ENCODE results near the gene BCAR3.

The BCAR3 gene

DNA sequence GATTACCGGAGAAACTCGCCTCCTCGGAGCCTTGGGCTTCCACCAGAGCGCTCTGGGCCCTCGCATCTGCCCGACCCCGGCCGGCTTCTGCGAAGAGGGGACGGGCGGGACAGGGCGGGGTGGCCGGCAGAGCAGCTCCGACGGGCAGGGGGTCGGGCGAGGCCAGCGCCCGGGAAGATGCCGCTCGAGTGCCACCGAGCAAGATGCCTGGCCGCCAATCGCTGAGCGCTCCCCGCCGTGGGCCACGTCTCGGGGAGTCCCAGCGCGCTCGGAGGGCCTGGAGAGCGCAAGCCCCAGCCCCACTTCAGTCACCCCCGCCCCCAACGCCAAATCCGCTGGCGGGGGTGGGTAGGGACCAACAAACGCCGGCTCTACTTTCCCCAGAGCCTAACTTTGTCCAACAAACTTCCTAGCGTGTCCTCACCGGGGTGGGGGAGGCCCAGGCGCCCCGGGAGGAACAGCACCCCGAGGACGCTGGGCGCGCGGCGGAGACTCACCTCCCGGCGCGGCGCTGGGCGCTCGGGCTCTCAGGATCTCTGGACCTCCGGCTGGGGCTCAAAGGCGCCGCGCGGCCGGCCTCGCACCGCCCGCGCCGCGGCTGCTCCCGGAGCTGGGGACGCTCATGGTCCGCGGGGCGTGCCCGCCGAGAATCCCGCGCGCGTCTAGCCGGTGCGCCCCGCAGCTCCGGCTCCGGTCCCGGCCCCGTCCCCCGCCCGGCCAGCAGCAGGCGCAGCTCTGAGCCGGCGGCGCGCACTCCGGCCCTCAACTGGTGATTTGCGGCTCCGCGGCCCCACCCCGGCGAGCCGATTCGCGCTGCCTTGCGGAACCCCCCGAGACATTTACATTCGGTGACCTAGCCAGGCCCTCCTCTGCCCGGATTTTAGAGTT is at the start of gene BCAR3:
Gene BCAR3 (minus strand): TSS at position 737 of the 888 bp plus-strand sequence. CDS start 6,907 bp downstream, outside the sequence.
- DNase-seq = peak; percentile 4 to 37

DNA sequence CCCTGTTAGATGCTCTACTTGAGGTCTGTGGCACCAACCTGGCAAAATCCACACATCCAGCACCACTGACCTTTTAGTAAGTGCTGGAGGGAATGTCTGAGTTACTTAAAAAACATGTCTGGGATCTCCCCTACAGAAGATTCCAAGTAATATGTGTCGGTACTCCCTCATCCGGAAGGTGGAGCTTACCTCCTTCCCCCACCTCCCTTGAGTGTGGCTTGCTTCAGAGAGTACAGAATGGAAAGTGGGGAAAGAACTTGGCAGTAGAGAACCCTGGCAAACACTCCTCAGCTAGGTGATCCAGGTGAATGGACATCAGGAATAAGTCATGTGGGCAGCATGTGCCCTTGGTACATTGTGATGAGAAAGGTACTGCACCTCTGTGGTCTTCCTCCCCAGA is 49.0 kb upstream of the BCAR3 start:
- DNase-seq = no peak

DNA sequence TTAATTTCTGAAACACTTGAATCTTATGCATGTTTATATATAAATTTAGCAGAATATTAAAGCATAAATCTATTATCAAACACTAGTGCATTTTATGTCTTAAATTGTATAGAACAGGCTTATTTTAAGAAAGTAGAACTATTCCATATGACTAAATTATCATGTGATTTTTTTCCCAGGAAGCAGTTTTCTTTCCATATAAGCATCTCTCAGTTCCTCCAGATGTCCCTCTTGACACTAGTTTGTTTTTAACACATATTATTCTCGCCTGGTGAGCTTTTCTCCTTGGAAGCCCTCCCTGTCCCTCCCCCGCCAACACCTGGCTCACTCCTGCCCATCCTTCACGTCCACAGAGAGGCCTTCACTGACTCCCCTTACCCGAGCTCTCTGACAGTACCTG is 48.3 kb upstream of the BCAR3 start:
- no peak for DNase-seq

DNA sequence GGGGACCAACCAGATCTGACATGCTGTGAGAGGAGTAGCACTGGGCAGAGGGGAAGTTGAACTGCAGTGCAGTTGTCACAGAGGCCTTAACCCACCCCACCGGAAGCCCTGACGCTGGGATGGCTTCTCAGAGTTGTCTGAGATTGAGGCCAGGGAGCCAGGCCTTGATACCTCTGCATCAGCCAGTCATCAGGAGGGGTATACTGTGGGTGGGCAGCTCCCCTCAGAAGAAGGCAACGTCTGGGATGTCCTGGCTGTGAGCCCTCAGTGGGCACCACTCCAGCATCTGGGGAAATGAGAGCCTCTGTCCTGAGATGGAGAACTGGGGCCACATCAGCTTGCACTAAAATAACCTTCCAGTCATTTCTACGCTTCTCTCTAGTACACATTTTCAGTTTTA is 47.9 kb upstream of the BCAR3 start:
- DNase-seq = no peak

DNA sequence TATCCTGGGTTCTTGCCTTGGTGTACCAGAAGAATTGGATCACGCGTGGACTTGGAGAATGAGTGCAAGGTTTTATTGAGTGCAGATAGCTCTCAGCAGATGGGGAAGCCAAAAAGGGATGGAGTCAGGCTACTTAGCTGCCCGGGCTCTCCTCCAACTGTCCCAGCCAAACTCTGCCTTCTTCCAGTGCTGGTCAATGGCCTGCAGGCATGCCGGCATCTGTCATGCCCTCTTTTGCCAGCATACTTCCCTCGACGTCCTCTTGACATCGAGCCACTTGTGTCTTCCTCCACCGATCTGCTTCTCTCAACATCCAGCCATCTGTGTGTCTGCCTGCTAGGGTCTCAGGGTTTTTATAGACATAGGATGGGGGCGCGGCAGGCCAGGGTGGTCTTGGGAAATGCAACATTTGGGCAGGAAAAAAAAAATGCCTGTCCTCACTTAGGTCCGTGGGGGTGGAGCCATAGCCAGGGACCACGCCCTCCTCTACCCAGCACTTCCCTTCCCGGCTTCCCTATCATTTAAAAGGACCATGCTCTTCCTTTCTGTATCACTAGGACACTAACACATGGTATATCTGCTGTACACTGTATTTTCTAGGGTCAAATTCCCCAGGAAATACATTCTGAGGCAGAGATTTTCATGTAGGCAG is 47.0 kb upstream of the BCAR3 start:
- no peak for DNase-seq

DNA sequence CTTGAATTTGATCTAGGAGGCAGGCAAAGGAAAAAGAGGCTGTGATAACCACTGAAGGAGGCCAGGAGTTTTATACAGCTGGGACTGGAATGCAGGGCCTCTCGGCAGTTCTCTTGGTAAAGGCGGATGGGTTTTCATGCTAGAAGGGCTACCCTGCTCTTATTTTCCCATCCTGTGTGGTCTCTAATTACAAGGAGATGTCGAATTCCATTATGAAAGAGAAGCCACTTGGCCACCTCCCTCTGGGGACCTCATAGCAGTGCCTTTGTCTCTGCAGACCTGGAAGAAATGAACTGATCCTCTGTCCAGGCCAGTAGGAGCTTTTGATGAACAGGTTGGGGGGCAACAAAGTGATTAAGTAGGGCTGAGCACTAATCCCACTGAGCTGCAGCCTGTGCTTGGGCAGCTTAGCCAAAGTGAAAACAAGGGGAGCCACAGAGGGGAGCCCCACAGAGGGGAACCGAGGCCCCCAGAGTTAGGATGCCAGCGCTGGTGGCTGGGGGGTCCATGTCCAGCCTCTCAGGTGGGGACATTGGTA is 42.2 kb upstream of the BCAR3 start:
- no peak for DNase-seq

DNA sequence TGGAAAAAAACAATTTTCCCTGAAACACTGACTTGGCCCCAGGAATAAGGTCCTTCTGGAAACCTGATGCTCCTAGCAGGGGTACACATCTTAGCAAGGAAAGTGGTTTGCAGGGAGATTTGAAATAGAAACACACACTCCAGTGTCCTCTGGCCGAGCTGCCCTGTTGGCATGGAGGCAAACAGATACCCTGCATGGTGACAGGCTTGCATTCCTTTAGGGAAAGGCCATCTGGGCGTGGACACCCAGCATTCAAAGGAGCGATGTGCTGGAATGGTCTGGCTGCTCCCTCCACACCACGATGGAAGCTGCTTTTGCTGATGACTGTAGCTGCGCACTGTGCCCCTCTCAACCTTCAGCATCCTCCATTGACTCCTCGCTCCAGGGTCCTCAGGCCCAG is 41.5 kb upstream of the BCAR3 start:
- no peak for DNase-seq

DNA sequence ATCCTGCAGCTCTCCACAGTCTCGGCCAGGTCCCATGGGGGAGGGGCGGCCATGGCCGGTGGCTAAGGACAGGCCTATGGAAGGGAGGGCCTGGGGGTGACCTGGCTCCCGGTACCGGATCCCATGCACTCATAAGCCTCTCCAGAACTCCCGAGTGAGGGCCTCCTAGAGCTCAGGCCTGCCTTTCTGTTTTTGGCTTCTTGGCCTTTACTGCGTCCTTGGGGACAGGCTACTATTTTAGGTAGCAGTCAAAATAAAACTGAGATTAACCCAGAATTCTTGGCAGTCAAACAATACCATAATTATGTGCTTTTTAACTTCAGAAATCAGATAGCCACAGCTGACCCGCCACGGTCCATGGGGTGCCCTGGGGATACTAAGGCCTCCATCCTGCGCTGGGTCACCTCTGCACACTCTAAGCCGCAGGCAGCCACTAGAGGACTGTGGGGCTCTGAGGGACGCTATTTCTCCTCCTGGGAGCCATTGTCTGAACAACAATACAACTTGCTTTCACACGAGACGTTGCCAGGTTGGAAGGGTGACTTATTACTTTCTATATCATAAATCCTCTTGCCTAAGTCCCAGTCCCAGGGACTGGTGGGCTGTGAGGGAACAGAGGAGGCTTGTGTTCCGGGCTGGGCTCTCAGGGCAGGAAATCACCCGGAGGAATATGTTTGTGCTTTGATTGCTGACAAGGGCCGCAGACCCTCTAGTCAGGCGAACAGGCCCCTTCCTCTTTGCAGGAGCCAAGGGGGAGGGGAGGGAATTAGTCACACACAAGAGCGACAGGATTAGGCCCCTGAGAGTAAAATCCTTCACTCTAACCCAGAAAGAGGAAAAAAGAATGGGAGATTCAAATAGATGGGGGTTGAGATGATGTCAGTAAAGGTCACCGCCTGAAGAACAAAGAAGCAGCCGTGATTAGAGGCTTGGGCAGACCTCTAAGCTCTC is 40.7 kb upstream of the BCAR3 start:
- no peak for DNase-seq

DNA sequence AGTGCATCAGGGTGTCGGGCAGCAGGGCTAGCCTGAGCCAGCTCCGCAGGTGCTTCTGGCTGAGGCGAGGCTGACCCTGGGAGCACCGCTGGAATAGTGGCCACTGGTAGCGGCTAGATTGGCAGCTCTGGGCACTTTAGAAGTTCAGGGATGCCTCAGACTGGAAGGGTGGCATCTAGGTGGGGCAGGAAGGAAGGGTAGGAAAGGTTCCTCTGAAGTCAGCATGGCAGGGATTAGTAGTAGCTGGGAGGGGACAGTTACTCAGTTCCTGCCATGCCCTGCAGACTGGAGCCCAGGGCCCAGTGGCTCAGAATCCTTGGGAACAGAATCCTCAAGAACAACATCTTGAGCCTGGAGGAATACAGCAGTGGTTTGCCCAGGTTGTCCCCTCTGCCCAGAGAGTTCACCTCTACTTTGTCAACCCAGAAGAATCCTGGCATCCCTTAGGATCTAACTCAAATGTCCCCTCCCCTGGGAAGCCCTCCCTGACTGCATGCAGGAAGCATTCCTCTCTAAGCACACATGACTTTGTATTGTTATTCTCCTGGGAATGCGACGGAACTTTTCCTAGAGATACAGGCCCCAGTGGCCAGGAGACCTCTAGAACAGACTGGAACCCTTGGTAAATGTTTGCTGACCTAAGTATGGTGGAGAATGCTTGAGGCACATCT is 39.5 kb upstream of the BCAR3 start:
- DNase-seq = no peak

DNA sequence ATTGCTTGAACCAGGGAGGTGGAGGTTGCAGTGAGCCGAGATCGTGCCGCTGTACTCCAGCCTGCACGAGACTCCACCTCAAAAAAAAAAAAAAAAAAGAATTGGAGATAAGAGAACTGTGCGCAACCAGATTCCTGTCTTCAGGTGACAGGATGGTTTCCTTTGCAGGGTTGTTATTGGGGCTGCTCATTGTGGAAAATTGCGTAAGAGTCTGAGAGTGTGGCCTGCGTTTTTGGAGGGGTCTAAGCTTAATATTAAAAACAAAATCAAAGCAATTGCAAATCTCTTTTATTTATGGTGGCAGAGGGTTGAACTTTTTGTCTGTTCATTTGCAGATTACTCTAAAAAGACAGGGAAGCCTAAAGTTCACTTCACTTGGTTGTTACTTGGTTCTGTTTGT is 36.0 kb upstream of the BCAR3 start:
- no peak for DNase-seq

DNA sequence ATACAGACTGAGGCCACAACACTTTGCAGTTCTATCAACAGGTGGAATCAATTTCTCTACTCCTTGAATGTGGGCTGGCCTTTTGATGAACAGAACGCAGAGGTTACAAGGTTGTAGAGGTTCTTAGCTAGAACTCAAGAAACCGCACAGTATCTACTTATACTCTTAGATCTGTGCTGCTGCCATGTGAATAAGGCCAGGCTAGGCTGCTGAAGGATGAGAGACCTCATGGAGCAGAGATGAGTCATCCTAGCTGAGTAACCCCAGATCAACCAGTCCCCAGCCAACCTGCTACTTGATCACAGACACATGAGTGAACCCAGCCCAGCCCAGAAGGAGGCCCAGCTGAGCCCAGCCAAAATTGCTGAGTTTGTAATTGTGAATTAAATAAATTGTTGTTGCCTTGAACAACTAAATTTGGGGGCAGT is 35.3 kb upstream of the BCAR3 start:
- DNase-seq = no peak

DNA sequence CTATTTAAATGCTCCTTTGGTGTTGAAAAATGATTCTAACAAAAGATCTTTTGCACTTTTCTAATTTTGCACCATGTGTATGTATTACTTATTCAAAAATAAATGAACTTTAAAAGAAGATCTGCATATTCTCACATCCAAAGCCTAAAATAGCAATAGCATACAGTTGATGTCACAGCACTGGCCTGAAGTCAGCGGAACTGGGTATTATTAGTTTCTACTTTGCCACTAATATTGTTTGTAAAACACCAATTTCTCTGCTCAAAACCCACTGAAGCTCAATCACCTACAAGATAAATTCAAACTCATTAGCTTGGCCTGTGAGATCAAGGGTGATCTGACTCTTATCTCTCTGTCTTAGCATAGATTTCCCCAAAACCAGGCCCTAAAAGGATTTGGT is 34.5 kb upstream of the BCAR3 start:
- DNase-seq = no peak

DNA sequence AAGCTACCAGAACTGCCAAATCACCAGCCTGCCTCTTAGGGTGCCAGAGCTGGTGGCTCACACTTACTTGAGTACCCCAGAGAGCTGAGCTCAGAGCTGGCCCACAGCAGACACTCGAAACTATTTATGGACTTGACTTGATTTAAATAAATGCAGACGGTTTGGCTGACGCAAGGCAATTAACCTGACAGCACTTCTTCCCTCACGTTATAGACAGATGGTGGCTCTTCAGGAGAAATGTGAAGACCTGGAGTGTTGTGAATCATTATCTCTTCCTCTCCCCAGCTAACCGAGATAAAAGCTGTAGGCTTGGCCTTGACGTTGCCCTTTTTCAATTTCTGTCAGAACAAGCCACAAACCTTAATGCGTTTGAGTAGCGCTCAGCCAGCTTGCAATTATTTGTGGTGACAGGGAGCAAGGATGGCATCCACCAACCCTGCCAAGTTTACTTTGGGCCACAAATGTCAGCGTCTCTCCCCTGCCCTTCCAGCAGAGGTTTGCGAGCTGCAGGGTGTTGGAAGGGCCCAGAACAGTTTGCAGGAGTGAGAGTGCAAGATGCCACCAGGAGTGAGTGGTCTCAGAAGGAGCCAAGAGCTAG is 34.0 kb upstream of the BCAR3 start:
- DNase-seq = no peak

DNA sequence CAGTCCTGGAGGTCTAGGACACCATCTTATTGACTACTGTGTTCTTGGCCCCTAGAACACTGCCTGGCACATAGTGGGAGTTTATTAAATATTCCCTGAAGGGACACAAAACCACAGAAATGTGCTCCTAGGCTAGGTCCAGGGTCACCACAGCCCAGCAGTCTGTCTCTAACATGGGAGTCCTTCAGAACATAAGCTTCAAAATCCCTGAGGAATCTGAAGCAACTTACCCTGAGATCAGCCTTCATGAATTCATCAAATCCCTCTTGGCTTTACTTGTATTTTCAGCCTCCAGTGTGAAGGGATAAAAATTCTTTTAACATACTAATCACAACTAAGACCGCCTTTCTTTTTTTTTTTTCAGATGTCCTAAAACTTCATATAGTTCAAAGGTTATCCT is 32.7 kb upstream of the BCAR3 start:
- no peak for DNase-seq

DNA sequence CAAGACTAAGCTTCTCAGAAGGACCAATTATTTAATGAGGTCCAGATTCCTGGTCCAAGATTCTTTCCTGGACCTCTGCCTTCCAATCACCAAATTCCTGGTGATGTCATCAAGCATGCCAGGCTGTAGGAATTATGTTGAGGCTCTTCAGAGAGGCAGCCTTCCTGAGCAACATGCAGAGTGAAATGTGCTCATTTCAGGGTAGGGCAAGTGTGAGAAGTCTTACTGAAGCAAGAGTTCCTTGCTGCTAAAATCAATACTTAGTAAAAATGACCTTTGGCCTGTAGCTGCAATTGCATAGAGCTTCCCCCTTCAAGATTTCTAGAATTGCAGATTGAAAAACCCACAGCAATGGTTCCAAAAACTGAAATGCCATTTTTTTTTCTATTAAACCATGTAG is 31.7 kb upstream of the BCAR3 start:
- DNase-seq = no peak

DNA sequence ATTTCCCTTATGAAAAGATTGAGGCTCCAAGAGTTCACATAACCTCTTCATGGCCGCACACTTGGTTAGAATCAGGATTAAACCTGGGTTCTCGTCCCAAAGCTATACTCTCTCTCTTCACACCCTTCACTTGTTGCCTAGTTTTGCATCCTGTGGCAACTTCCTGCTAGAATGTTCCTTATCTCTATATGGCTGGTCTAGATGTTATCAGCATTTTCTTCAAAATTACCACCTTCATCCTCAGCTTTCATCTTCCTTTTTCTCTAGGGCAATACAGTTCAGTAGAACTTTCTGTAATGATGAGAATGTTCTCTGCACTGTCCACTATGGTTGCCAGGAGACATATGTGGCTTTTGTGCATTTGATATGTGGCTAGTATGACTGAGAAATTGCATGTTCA is 31.1 kb upstream of the BCAR3 start:
- DNase-seq = no peak

DNA sequence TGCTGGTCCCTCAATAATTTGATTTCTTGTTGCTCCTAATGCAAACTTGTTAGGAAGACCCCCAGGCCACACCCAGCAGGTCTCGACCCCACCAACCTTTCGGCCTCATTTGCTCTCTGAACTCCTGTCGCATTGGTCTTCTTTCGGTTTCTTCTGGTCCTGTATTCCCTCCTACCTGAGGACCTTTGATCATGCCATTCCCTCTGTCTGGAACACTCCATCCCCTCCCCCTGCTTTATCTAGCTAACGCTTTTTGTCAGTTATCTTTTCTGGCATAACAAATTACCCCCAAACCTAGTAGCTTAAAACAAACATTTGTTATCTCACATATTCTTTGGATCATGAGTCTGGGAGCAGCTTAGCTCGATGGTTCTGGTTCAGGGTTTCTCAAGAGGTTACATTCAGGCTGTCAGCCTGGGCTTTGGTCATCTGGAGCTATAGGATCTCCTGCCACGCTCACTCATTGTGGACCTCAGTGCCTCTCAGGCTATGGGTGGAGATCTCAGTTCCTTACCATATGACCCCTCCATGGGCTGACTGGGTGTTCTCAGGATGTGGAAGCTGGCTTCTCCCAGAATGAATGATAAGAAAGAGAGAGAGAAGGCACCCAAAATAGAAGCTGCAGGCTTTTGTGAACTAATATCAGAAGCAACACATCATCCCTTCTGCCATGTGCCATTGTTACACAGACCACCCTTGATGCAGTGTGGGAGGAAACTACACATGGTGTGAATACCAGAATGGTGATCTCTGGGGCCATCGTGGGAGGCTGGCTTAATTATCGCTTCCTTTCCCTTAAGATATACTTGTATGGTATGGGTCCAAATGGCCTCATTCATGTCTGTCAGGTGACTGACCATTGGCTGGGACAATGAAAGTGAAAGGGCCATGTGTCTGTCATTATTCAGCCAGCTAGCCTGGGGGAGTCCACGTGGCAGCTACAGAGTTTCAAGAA is 29.1 kb upstream of the BCAR3 start:
- DNase-seq = no peak

DNA sequence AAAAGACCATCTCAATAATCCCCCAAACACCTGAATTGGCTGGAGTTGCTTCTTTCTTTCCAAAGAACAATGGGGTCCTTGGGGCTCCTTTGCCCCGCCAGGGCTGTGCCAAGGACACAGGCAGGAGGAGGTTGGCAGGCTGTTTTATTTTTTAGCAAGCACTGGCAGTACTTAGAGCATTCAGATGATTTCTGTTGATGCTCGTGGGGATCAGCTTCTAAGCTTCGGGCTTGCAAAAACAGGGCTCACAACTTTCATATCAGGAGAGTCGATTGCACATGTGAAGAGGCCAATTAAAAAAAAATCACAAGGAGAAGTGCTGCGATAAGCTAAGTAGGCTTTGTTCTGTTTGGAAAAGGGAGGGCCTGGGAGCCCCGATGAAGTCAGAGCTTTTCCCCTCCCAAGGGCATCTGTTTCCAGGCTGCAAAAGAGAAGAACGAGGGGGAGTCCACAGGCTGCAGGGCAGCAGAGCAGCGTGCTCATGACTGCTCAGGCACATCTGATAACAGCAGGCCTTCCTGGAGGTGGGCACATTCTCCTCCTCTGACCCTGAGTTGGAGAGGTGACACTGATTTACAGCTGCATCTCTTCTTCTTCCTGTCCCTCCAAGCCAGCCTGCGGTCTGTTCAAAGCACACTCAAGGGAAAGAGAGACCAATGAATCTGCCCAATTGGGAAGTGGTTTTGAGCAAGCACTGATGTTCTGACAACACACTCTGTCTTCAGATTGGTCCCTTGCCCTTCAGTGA is 27.3 kb upstream of the BCAR3 start:
- peak in 1 of 2 donors; percentile 9 for DNase-seq

DNA sequence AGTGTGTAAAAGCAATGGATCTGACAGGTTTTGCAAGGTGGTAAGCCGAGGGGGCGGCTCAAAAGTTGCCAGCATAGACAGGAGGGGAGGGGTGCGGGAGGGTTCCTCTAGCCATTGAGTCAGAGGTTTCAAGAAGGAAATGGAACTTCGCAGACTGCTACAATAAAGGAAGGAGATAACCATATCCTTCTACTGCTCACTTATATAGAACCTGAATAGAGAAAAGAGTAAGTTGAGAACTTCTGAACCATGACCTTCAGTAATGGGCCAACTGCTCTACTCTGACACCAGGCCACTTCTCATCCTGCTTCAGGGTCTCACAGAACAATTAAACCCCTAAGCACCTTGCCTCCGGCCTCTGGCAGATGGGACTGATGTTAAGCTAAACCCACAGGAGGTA is 26.3 kb upstream of the BCAR3 start:
- peak in 1 of 2 donors; percentile 10 for DNase-seq
